Measurements from ENCODE around the gene CHST14.

DNA sequence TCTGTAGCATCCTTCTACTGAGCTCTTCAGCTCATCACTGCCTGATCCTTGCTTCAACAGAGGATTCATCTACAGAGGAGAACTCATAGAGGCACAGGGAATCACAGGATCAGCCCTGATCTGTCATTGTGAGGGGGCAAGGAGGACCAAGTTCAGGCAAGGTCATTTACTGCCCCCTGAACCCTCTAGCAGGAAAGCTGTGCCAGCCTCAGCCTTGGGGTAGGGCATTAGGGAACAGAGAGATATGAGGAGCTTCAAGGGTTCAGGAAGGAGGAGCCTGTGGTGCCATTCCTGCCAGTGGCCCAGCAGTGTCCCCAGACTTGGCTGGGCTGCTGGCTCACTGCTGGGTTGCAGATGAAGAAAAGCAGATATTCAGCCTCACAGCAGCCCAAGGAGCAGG lies 8.2 kb downstream of the CHST14 start:
- TF ChIP-seq, protein P1, sequence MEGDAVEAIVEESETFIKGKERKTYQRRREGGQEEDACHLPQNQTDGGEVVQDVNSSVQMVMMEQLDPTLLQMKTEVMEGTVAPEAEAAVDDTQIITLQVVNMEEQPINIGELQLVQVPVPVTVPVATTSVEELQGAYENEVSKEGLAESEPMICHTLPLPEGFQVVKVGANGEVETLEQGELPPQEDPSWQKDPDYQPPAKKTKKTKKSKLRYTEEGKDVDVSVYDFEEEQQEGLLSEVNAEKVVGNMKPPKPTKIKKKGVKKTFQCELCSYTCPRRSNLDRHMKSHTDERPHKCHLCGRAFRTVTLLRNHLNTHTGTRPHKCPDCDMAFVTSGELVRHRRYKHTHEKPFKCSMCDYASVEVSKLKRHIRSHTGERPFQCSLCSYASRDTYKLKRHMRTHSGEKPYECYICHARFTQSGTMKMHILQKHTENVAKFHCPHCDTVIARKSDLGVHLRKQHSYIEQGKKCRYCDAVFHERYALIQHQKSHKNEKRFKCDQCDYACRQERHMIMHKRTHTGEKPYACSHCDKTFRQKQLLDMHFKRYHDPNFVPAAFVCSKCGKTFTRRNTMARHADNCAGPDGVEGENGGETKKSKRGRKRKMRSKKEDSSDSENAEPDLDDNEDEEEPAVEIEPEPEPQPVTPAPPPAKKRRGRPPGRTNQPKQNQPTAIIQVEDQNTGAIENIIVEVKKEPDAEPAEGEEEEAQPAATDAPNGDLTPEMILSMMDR (conservative IDR thresholded peaks at IDR 0.05; ENCODE audit: low read depth, low read length) = no peak
- no peak for TF ChIP-seq EZH2 (IDR thresholded peaks at IDR 0.05; ENCODE audit: borderline replicate concordance, low read depth, low read length, poor library complexity, severe bottlenecking)
